Tongue (tissue), 2 donors: ENCODE measurements around the gene IRAG1. TPM values are rescaled to one million over a fixed set of nuclear protein-coding genes. Genes with fewer than 3 reads are reported as not detected.

Experiments
- small RNA-seq: library from RNA; depleted of rRNA; stranded (forward); fragments of <200 nt; gene quantifications from one replicate; pipeline ENCODE3, GENCODE V24; 2014; ENCODE audit warnings: low replicate concordance
- total RNA-seq: library from RNA; depleted of rRNA; stranded (reverse); fragments of >200 nt; gene quantifications from one replicate; pipeline ENCODE4 v1.2.3, GENCODE V29; 2014

The IRAG1 gene
- total RNA-seq, 1 donor from 2014 or later: 6.5 TPM

Small RNA genes lying within 50 kb of the gene (small RNA-seq; reads per million reads assigned to genes)
- gene RF00019: not detected

Other genes starting within 250 kb of the IRAG1 start
- 7.6 TPM for gene AMPD3, start 238.5 kb downstream of the IRAG1 start, total RNA-seq
- 41.9 TPM for gene RNF141, start 152.6 kb downstream of the IRAG1 start, total RNA-seq
- 22.3 TPM for gene LYVE1, start 125.1 kb downstream of the IRAG1 start, total RNA-seq
- gene CTR9, start 57.5 kb upstream of the IRAG1 start, total RNA-seq: 27.5 TPM
- gene EIF4G2, start 115.2 kb upstream of the IRAG1 start, total RNA-seq: 632 TPM
- 48.9 TPM for gene ZBED5, start 164.3 kb upstream of the IRAG1 start, total RNA-seq